Measurements from ENCODE around the gene GNAS.

DNA sequence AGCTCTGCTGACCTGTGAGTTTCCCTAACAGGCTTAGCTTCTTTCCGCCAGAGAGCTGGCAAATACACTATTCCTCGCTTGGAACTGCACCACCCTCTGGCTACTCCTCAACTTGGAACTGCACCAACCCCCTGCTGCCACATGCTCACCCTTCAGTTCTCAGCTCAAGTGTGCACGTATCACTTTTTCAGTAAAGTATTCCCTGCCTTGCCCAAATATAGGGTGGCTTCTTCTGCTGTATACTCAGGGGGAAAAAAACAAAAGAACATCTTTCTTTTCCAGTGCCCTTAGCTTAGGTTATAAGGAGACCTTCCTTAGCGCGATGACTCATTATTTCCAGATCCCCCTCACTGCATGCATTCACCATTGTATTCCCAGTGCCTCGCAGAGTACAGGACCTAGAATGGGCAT is 23.0 kb upstream of the GNAS start:
- TF ChIP-seq, protein P1, sequence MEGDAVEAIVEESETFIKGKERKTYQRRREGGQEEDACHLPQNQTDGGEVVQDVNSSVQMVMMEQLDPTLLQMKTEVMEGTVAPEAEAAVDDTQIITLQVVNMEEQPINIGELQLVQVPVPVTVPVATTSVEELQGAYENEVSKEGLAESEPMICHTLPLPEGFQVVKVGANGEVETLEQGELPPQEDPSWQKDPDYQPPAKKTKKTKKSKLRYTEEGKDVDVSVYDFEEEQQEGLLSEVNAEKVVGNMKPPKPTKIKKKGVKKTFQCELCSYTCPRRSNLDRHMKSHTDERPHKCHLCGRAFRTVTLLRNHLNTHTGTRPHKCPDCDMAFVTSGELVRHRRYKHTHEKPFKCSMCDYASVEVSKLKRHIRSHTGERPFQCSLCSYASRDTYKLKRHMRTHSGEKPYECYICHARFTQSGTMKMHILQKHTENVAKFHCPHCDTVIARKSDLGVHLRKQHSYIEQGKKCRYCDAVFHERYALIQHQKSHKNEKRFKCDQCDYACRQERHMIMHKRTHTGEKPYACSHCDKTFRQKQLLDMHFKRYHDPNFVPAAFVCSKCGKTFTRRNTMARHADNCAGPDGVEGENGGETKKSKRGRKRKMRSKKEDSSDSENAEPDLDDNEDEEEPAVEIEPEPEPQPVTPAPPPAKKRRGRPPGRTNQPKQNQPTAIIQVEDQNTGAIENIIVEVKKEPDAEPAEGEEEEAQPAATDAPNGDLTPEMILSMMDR (IDR thresholded peaks at IDR 0.05), result peak in 2 of 3 experiments; percentile 9 to 20
- TF ChIP-seq POLR2A (IDR thresholded peaks at IDR 0.05; ENCODE audit: low read depth) (no peak), EP300 (IDR thresholded peaks at IDR 0.05) (no peak), POLR2AphosphoS5 (IDR thresholded peaks at IDR 0.05) (peak in 1 of 2 donors; percentile 22)
